Measurements from ENCODE around the gene RPL6.

- TF ChIP-seq JUND (IDR thresholded peaks at IDR 0.05; ENCODE audit: low read depth, low read length) (no peak), SP1 (IDR thresholded peaks at IDR 0.05; ENCODE audit: low read depth, low read length) (no peak), CBX5 (IDR thresholded peaks at IDR 0.05; ENCODE audit: low read depth) (no peak), NRF1 (conservative IDR thresholded peaks at IDR 0.05; ENCODE audit: low read depth, low read length) (no peak)
Measured at GRCh38 chr12:112386726-112387125, 22.7 kb downstream of the RPL6 start.

All from GM12878 (cell line).